ENCODE measurements around the gene FOXO1.

DNA sequence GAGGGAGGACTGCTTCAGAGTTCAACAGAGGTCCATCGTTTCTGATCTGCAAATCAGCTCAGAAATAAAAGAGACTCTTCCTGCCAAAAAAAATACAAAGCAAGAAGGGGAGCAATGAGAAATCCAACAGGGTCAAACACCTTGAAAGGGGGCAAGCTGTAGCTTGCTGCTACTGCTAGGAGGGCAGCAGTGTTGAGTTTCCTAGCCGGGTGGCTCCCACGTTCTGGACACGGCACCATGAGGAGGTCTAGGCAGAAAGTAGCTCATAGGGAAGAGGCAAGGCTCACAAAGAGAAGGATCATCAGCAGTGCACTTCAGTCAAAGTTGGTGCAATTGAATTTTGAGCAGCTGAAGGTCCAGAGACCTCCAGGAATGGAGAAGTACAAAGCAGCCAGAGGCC, 75.3 kb downstream of the FOXO1 start:
- TF ChIP-seq POLR2AphosphoS5 (IDR thresholded peaks at IDR 0.05; ENCODE audit: low read depth, low read length) (no peak), POLR2A (IDR thresholded peaks at IDR 0.05; ENCODE audit: low read depth, low read length) (no peak)

All from GM12892 (cell line).